ENCODE measurements around the gene CARD10. TPM values are rescaled to one million over a fixed set of nuclear protein-coding genes. Genes with fewer than 3 reads are reported as not detected.
A peak's percentile ranks its signal among the peaks of the same experiment; 100 is the strongest.

The CARD10 gene
- total and polyA plus RNA-seq, 2 of the 13 experiments (the other 11 are each of a cell fraction or from before 2014, with no cell fraction given) = 35.2 to 55.8 TPM

GRCh38 chr22:37559901-37560607, 40.8 kb upstream of the CARD10 start, which contains the start of gene CDC42EP1 (continued):
- TF ChIP-seq, protein P1, sequence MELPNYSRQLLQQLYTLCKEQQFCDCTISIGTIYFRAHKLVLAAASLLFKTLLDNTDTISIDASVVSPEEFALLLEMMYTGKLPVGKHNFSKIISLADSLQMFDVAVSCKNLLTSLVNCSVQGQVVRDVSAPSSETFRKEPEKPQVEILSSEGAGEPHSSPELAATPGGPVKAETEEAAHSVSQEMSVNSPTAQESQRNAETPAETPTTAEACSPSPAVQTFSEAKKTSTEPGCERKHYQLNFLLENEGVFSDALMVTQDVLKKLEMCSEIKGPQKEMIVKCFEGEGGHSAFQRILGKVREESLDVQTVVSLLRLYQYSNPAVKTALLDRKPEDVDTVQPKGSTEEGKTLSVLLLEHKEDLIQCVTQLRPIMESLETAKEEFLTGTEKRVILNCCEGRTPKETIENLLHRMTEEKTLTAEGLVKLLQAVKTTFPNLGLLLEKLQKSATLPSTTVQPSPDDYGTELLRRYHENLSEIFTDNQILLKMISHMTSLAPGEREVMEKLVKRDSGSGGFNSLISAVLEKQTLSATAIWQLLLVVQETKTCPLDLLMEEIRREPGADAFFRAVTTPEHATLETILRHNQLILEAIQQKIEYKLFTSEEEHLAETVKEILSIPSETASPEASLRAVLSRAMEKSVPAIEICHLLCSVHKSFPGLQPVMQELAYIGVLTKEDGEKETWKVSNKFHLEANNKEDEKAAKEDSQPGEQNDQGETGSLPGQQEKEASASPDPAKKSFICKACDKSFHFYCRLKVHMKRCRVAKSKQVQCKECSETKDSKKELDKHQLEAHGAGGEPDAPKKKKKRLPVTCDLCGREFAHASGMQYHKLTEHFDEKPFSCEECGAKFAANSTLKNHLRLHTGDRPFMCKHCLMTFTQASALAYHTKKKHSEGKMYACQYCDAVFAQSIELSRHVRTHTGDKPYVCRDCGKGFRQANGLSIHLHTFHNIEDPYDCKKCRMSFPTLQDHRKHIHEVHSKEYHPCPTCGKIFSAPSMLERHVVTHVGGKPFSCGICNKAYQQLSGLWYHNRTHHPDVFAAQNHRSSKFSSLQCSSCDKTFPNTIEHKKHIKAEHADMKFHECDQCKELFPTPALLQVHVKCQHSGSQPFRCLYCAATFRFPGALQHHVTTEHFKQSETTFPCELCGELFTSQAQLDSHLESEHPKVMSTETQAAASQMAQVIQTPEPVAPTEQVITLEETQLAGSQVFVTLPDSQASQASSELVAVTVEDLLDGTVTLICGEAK (IDR thresholded peaks at IDR 0.05) = no peak
- TF ChIP-seq, protein P1 (CRISPR knock-in tag; IDR thresholded peaks at IDR 0.05) = peak; percentile 43; the same call in 1 of the 2 replicates
- no peak for TF ChIP-seq ZFP82 (CRISPR knock-in tag; IDR thresholded peaks at IDR 0.05; ENCODE audit: borderline replicate concordance)
- TF ChIP-seq ZBTB7A (CRISPR knock-in tag; IDR thresholded peaks at IDR 0.05) = no peak
- no peak for TF ChIP-seq TCF12 (IDR thresholded peaks at IDR 0.05)
- TF ChIP-seq TCF12 (CRISPR knock-in tag; IDR thresholded peaks at IDR 0.05) = peak; percentile 72; the same call in 1 of the 2 replicates
- no peak for TF ChIP-seq ZNF10 (CRISPR knock-in tag; IDR thresholded peaks at IDR 0.05; ENCODE audit: borderline replicate concordance, low read depth)
- TF ChIP-seq ZNF407 (CRISPR knock-in tag; IDR thresholded peaks at IDR 0.05; ENCODE audit: not compliant biosample characterization) = no peak
- no peak for TF ChIP-seq AGO2 (optimal IDR thresholded peaks at IDR 0.05; ENCODE audit: low read depth, low read length)

Data from HepG2 (cell line).